GM12801 (cell line): ENCODE data around the gene NEURL4.

Source experiments
- TF ChIP-seq, protein P1 (sequence below): IDR thresholded peaks from one replicate; pipeline ENCODE4 v1.5.1; 2011; ENCODE audit warnings: control low read depth; ENCODE audit not compliant: insufficient read length; ENCODE audit errors: extremely low read depth

NEURL4 gene

DNA sequence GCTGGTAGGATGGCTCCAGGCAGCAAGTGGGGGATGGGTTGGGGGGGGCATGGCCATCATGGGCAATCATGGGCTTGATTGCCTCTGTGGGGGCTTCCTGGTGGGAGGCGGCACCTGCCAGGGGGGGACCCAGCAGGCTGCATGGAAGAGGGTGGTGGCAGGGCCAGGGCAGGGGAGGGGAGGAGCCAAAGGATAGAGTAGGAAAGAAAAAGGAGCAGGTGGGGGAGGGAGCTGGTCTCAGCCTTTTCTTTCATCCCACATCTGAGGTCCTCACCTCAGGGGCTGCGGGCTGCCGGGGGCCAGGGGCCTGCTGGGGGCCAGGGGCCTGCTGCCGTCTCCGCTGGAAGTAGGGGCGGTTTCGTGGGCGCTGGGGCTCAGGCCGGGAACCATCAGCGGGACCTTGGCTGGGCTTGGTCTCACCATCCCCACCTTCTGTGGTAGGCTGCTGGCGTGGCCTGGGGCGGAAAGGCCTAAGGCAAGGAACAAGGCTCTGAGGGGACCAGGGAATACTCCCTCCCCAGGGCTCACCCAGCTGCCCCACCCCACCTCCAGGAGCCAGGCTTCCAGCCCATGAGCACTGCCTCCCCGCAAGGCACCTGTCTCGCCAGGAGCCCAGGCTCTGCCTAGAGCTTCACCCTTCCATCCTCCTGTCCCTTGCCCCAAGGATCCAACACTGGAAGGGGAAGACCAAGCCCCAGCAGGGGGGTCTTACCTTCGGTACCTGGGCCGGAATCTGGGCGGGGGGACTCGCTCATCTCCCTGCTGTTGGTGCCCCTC is 39.7 kb downstream of the NEURL4 start:
- TF ChIP-seq, protein P1, sequence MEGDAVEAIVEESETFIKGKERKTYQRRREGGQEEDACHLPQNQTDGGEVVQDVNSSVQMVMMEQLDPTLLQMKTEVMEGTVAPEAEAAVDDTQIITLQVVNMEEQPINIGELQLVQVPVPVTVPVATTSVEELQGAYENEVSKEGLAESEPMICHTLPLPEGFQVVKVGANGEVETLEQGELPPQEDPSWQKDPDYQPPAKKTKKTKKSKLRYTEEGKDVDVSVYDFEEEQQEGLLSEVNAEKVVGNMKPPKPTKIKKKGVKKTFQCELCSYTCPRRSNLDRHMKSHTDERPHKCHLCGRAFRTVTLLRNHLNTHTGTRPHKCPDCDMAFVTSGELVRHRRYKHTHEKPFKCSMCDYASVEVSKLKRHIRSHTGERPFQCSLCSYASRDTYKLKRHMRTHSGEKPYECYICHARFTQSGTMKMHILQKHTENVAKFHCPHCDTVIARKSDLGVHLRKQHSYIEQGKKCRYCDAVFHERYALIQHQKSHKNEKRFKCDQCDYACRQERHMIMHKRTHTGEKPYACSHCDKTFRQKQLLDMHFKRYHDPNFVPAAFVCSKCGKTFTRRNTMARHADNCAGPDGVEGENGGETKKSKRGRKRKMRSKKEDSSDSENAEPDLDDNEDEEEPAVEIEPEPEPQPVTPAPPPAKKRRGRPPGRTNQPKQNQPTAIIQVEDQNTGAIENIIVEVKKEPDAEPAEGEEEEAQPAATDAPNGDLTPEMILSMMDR: no peak

DNA sequence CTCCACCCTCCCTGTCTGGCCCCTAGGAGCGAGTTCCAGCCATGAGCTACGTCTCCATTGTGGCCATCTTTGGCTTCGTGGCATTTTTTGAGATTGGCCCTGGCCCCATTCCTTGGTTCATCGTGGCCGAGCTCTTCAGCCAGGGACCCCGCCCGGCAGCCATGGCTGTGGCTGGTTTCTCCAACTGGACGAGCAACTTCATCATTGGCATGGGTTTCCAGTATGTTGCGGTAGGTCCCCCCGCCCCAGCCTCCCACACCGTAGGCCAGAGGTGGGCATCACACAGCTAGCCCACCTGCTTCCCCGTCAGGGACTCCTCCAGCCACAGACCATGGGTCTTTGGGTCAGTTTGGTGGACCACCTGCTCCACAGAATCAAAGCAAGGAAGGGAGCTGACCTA is 43.5 kb downstream of the NEURL4 start:
- TF ChIP-seq, protein P1: no peak

DNA sequence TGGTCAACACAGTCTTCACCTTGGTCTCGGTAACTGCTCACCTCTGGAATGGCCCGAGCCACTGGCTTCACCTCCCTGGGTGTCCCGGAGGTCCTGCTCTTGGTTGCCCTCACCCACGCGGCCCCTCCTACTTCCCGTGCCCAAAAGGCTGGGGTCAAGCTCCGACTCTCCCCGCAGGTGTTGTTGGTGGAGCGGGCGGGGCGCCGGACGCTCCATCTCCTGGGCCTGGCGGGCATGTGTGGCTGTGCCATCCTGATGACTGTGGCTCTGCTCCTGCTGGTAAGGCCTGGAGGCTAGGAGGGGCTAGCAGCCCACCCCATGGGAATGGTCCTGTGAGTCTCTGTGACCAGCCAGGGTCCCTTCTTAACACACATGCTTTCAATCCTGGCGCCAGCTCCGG is 44.2 kb downstream of the NEURL4 start:
- TF ChIP-seq, protein P1: no peak

DNA sequence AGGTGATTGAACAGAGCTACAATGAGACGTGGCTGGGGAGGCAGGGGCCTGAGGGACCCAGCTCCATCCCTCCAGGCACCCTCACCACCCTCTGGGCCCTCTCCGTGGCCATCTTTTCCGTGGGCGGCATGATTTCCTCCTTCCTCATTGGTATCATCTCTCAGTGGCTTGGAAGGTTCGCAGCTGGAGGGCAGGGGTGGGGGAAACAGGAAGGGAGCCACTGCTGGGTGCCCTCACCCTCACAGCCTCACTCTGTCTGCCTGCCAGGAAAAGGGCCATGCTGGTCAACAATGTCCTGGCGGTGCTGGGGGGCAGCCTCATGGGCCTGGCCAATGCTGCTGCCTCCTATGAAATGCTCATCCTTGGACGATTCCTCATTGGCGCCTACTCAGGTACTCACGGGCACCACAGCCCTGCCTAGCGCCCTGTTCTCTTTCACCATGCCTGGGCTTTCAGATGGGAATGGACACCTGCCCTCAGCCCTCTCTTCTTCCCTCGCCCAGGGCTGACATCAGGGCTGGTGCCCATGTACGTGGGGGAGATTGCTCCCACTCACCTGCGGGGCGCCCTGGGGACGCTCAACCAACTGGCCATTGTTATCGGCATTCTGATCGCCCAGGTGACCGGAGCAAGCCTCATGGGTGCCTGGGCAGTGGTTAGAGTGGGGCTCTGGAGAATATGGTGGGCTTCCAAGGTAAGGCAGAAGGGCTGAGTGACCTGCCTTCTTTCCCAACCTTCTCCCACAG is 45.5 kb downstream of the NEURL4 start:
- TF ChIP-seq, protein P1: no peak

DNA sequence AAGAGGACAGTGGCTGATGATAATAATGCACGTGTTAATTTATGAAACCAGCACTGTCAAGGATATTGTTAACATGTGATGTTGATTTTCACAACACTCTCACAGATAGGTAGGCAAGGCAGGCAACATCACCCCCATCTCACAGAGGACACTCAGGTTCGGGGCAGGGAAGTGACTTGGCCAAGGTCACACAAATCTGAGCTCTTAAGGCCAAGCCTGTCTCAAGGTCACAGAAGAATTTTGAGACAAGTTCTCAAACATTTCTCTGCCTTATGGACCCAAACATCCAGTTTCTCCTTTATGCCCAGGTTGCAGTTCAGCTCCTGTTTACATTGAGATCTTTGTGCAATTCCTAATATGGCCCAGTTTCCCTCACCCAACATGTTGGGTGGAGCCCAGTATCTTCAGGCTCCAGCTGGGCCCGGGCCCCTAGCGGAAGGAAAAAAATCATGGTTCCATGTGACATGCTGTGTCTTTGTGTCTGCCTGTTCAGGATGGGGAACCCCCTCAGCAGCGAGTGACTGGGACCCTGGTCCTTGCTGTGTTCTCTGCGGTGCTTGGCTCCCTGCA is 46.3 kb downstream of the NEURL4 start:
- TF ChIP-seq, protein P1: no peak

DNA sequence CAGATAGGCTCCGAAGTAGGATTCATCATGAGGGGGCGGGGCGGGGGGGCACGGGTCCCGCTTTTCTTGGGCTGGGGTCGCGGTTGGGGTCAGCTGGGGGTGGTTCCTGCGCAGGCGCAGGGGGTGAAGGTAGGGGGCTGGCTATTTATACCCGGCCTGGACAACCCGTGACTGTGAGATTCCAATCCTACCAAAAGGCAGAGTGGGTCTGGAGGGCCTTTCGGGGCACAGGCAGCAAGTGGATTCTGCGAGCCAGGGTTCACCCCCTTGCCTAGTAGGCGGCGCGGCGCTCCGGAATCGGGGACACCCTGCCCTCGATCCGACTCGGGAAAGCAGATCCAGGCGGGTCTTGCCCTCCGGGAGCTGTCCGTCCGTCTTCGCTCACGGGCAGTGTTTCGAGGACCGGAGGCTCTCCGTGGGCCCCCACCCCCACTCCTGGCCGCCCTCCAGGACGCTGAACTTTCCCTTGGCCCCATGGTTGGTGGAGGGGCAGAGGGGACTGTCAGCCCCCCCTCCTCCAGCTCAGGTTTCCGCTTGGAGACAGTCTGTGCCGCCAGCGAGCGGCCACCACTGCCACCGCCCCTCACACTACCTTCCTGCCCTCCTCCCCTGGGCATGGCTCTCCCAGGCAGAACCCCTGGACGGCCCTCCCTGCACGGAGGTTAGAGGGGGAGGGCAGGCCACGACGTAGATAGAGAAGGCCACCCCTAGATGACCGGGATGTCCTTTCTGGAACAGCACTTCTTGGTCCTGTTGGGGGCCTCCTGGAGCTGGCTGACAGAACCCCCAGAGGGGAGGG is 47.0 kb downstream of the NEURL4 start:
- TF ChIP-seq, protein P1: no peak
